Measurements from ENCODE around the gene MAML2. TPM values are rescaled to one million over a fixed set of nuclear protein-coding genes. Genes with fewer than 3 reads are reported as not detected.

MAML2 gene
- total RNA-seq, 1 donor from 2014 or later, result 3.8 TPM

DNA sequence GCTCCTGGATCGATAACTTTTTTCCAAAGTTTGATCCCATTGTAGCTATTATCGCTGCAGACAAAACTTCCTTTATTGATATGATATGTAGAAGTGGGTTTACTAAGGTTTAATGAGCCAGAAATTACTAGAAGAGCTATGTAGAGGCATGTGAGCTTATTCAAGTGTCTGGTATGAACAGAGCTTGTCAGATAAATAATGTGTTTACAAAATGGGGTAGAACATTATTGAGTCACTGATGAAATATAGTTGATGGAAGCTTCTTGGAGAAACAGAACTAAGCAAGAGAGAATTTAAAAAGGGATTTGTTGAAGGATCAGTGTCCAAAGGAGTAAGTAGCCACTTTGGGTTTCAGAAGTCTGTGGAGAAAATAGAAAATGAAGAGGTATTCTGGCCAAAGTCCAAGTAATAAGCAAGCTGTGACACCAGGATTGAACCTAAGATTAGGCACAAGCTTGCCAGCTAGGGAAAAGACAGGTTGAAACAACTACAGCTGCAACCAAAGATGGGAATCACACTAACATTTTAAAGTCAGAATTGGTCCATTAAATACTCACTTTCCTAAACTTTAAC lies 104.3 kb downstream of the MAML2 start:
- H3K79me2 ChIP-seq (ENCODE audit: low read depth), result no peaks in the 10 kb centered on the region
- no peak overlapping the region for H3K9ac ChIP-seq
- peaks cover 8% of the 10 kb centered on the region for H3F3A ChIP-seq (ENCODE audit: low read depth)
- H3K27me3 Mint-ChIP-seq (ENCODE audit: insufficient read depth, low read depth), result no peaks in the 10 kb centered on the region
- DNase-seq (ENCODE audit: low spot score), result no peak
- H3K27me3 ChIP-seq, result no peaks in the 10 kb centered on the region
- H3K4me1 ChIP-seq, result peaks cover 56% of the 10 kb centered on the region
- no peaks in the 10 kb centered on the region for H3K36me3 ChIP-seq
- TF ChIP-seq EZH2phosphoT487 (IDR thresholded peaks at IDR 0.05), result no peak
- TF ChIP-seq EZH2 (IDR thresholded peaks at IDR 0.05), result no peak
- TF ChIP-seq, protein P1, sequence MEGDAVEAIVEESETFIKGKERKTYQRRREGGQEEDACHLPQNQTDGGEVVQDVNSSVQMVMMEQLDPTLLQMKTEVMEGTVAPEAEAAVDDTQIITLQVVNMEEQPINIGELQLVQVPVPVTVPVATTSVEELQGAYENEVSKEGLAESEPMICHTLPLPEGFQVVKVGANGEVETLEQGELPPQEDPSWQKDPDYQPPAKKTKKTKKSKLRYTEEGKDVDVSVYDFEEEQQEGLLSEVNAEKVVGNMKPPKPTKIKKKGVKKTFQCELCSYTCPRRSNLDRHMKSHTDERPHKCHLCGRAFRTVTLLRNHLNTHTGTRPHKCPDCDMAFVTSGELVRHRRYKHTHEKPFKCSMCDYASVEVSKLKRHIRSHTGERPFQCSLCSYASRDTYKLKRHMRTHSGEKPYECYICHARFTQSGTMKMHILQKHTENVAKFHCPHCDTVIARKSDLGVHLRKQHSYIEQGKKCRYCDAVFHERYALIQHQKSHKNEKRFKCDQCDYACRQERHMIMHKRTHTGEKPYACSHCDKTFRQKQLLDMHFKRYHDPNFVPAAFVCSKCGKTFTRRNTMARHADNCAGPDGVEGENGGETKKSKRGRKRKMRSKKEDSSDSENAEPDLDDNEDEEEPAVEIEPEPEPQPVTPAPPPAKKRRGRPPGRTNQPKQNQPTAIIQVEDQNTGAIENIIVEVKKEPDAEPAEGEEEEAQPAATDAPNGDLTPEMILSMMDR (IDR thresholded peaks at IDR 0.05), result no peak
- no peak overlapping the region for H3K4me3 Mint-ChIP-seq
- H3K27ac Mint-ChIP-seq, result no peak overlapping the region
- H4K20me1 ChIP-seq (ENCODE audit: low read depth), result no peaks in the 10 kb centered on the region
- no peak overlapping the region for H3K27ac ChIP-seq
- peaks cover 36% of the 10 kb centered on the region for H3K4me1 Mint-ChIP-seq
- H3K9me3 ChIP-seq (ENCODE audit: low read depth), result no peaks in the 10 kb centered on the region
- H3K36me3 Mint-ChIP-seq, result peaks cover 3% of the 10 kb centered on the region
- peak overlapping the region; percentile 39 for H3K4me2 ChIP-seq
- no peak overlapping the region for H3K4me3 ChIP-seq
- H3K9me3 Mint-ChIP-seq, result no peaks in the 10 kb centered on the region
- no peak overlapping the region for H2AFZ ChIP-seq (replicated peaks)

DNA sequence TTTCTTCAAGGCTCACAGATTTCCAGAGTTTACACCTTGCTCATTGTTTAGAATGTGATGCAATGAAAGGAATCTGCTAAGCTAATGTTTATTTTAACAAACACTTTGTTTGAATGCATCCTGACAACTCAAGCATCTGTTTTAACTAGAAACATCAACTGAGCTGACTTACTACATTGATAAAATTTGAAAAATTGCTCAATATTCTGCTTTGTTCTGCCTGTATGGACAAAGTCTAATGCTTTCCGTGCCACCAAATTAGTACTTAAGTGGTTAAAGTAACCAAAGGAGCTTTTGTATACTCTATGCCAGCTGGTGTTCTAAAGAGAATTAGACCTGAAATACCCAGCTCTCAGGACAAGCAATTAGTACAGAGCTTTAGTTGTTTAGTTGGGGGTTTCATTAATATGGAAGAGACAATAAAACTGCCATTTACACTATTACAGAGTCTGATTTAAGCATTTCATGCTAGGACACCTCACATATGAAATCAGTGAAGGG lies 105.2 kb downstream of the MAML2 start:
- Histone ChIP-seq H3K79me2 (ENCODE audit: low read depth) (no peaks in the 10 kb centered on the region), H4K20me1 (ENCODE audit: low read depth) (no peaks in the 10 kb centered on the region)
- H3K4me3 Mint-ChIP-seq, result no peak overlapping the region

DNA sequence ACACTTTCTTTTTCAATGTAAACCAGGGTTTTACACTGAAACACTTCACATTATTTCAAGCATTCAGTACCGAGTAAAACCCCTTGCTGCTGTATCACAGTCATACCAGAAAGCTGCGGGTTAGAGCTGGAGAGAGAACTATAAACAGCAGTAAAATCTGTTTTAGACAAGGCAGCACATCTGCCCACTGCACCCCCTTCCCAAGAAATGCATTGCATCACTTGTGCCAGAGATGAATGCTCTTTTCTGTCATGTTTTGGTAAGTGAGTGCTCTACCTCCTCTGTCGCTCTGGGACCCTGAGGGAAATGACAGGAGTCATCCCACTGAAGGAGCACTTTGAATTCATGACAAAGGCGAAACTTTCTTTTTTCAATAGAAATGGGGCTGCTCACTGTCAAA lies 107.2 kb downstream of the MAML2 start:
- Histone ChIP-seq H3K9me3 (ENCODE audit: low read depth) (no peaks in the 10 kb centered on the region), H3K9ac (no peak overlapping the region), H3K79me2 (ENCODE audit: low read depth) (no peaks in the 10 kb centered on the region), H3K4me3 (no peak overlapping the region), H3K27ac (no peak overlapping the region), H3K27me3 (no peaks in the 10 kb centered on the region), H2AFZ (replicated peaks) (no peak overlapping the region), H3K4me2 (no peak overlapping the region), H3K36me3 (no peaks in the 10 kb centered on the region), H3K4me1 (peaks cover 28% of the 10 kb centered on the region), H4K20me1 (ENCODE audit: low read depth) (no peaks in the 10 kb centered on the region), H3F3A (ENCODE audit: low read depth) (no peaks in the 10 kb centered on the region)
- no peak for DNase-seq (ENCODE audit: low spot score)
- Mint-ChIP-seq H3K9me3 (no peaks in the 10 kb centered on the region), H3K4me3 (no peak overlapping the region), H3K4me1 (peaks cover 13% of the 10 kb centered on the region), H3K27ac (no peak overlapping the region), H3K27me3 (ENCODE audit: insufficient read depth, low read depth) (peaks cover 2% of the 10 kb centered on the region), H3K36me3 (peaks cover 8% of the 10 kb centered on the region)
- TF ChIP-seq, protein P1 (IDR thresholded peaks at IDR 0.05), result no peak
- TF ChIP-seq EZH2 (IDR thresholded peaks at IDR 0.05), result no peak
- TF ChIP-seq EZH2phosphoT487 (IDR thresholded peaks at IDR 0.05), result no peak

More for the DNA sequence above, 105.2 kb downstream of the MAML2 start:
- no peaks in the 10 kb centered on the region for H3K9me3 Mint-ChIP-seq
- H3K36me3 Mint-ChIP-seq, result peaks cover 4% of the 10 kb centered on the region
- Histone ChIP-seq H3K27me3 (no peaks in the 10 kb centered on the region), H3K4me2 (peak overlapping the region; percentile 39), H2AFZ (replicated peaks) (no peak overlapping the region), H3K4me1 (peaks cover 48% of the 10 kb centered on the region), H3K9me3 (ENCODE audit: low read depth) (no peaks in the 10 kb centered on the region), H3K9ac (no peak overlapping the region), H3K4me3 (no peak overlapping the region), H3K36me3 (no peaks in the 10 kb centered on the region), H3K27ac (no peak overlapping the region), H3F3A (ENCODE audit: low read depth) (peaks cover 4% of the 10 kb centered on the region)
- H3K4me1 Mint-ChIP-seq, result peaks cover 30% of the 10 kb centered on the region
- H3K27ac Mint-ChIP-seq, result no peak overlapping the region
- TF ChIP-seq EZH2 (IDR thresholded peaks at IDR 0.05) (no peak), EZH2phosphoT487 (IDR thresholded peaks at IDR 0.05) (no peak)
- TF ChIP-seq, protein P1 (IDR thresholded peaks at IDR 0.05), result no peak
- peak; percentile 39 for DNase-seq (ENCODE audit: low spot score)
- H3K27me3 Mint-ChIP-seq (ENCODE audit: insufficient read depth, low read depth), result no peaks in the 10 kb centered on the region

All from neural progenitor cell (in vitro differentiated cells).